Activated CD4-positive, alpha-beta T cell treated with anti-CD3 and anti-CD28 coated beads, Interleukin-2, amount 10 ng/mL, durations not matched to agents 24 days and 14 days (primary cell): ENCODE data around the gene RAB44. TPM values are rescaled to one million over a fixed set of nuclear protein-coding genes. Genes with fewer than 3 reads are reported as not detected.

Source experiments
- DNase-seq: peaks from one replicate; pipeline ENCODE4 v3.0.0; 2022
- H3K27ac Mint-ChIP-seq: one replicate; pipeline ENCODE4 v1.8.0; 2022; ENCODE audit warnings: mild to moderate bottlenecking, mixed read lengths
- H3K27me3 Mint-ChIP-seq: one replicate; pipeline ENCODE4 v1.8.0; 2022; ENCODE audit warnings: mixed read lengths
- H3K36me3 Mint-ChIP-seq: one replicate; pipeline ENCODE4 v1.8.0; 2022; ENCODE audit warnings: low read depth, mild to moderate bottlenecking, mixed read lengths
- H3K4me1 Mint-ChIP-seq: one replicate; pipeline ENCODE4 v1.8.0; 2021; ENCODE audit warnings: mixed read lengths
- H3K4me3 Mint-ChIP-seq: one replicate; pipeline ENCODE4 v1.8.0; 2022; ENCODE audit warnings: mild to moderate bottlenecking, moderate library complexity, mixed read lengths
- H3K9me3 Mint-ChIP-seq: one replicate; pipeline ENCODE4 v1.8.0; 2021; ENCODE audit warnings: mixed read lengths
- intact Hi-C: fragments of 100-400 bp; cut with micrococcal nuclease; formaldehyde crosslinking; loops from one replicate; pipeline ENCODE4 v1.15.1; 2023
- total RNA-seq: library from RNA; stranded (reverse); gene quantifications from 2 replicates; pipeline ENCODE4 v1.2.3, GENCODE V29; 2022

Gene RAB44
- total RNA-seq, 1 donor from 2014 or later: not detected

- H3K27ac Mint-ChIP-seq: peak overlapping the region; percentile 89
- H3K9me3 Mint-ChIP-seq: no peaks in the 10 kb centered on the region
- no peaks in the 10 kb centered on the region for H3K27me3 Mint-ChIP-seq
- peak overlapping the region; percentile 83 for H3K4me3 Mint-ChIP-seq
- peak; percentile 93 for DNase-seq
- peaks cover 73% of the 10 kb centered on the region for H3K4me1 Mint-ChIP-seq
- intact Hi-C loops: loop anchor here (1.0 to 5.0 kb wide), 4 partner anchors 33 to 208 kb away; partner anchors contain the start of gene STK38
- peaks cover 2% of the 10 kb centered on the region for H3K36me3 Mint-ChIP-seq
These were observed 58.1 kb downstream of the RAB44 start for GRCh38 chr6:36755435-36756348.

- peak overlapping the region; percentile 89 for H3K27ac Mint-ChIP-seq
- peaks cover 2% of the 10 kb centered on the region for H3K36me3 Mint-ChIP-seq
- no peaks in the 10 kb centered on the region for H3K9me3 Mint-ChIP-seq
- intact Hi-C loops: loop anchor here (5.0 kb wide), 2 partner anchors 34 to 209 kb away; partner anchors contain the start of gene STK38
- no peaks in the 10 kb centered on the region for H3K27me3 Mint-ChIP-seq
- peak overlapping the region; percentile 83 for H3K4me3 Mint-ChIP-seq
- peaks cover 68% of the 10 kb centered on the region for H3K4me1 Mint-ChIP-seq
- no peak for DNase-seq
These were observed 59.2 kb downstream of the RAB44 start for GRCh38 chr6:36756786-36757185.

GRCh38 chr6:36757206-36757605 is 59.6 kb downstream of the RAB44 start:
- Mint-ChIP-seq H3K4me3 (no peak overlapping the region), H3K27ac (peak overlapping the region; percentile 4), H3K27me3 (no peaks in the 10 kb centered on the region), H3K9me3 (no peaks in the 10 kb centered on the region), H3K36me3 (peaks cover 2% of the 10 kb centered on the region), H3K4me1 (peaks cover 66% of the 10 kb centered on the region)
- intact Hi-C loops: loop anchor here (5.0 kb wide), 2 partner anchors 35 to 210 kb away; partner anchors contain the start of gene STK38
- DNase-seq: peak; percentile 74

GRCh38 chr6:36757943-36758508 is 60.4 kb downstream of the RAB44 start:
- Mint-ChIP-seq H3K9me3 (no peaks in the 10 kb centered on the region), H3K27ac (no peak overlapping the region), H3K36me3 (peaks cover 2% of the 10 kb centered on the region), H3K4me3 (no peak overlapping the region), H3K27me3 (no peaks in the 10 kb centered on the region), H3K4me1 (peaks cover 59% of the 10 kb centered on the region)
- intact Hi-C loops: loop anchor here (5.0 kb wide), 2 partner anchors 36 to 211 kb away; partner anchors contain the start of gene STK38
- no peak for DNase-seq

- Mint-ChIP-seq H3K4me3 (no peak overlapping the region), H3K27ac (peak overlapping the region; percentile 50), H3K36me3 (peaks cover 2% of the 10 kb centered on the region), H3K9me3 (no peaks in the 10 kb centered on the region), H3K27me3 (no peaks in the 10 kb centered on the region), H3K4me1 (peaks cover 53% of the 10 kb centered on the region)
- intact Hi-C loops: loop anchor here (1.0 to 5.0 kb wide), 6 partner anchors 36 to 335 kb away; partner anchors contain the start of gene STK38
- no peak for DNase-seq
These were observed 61.0 kb downstream of the RAB44 start for GRCh38 chr6:36758516-36759147.

- peak; percentile 95 for DNase-seq
- peaks cover 48% of the 10 kb centered on the region for H3K4me1 Mint-ChIP-seq
- no peak overlapping the region for H3K4me3 Mint-ChIP-seq
- peak overlapping the region; percentile 30 for H3K27ac Mint-ChIP-seq
- intact Hi-C loops: loop anchor here (1.0 to 5.0 kb wide), 6 partner anchors 37 to 336 kb away; partner anchors contain the start of gene STK38
- H3K27me3 Mint-ChIP-seq: no peaks in the 10 kb centered on the region
- H3K36me3 Mint-ChIP-seq: peaks cover 2% of the 10 kb centered on the region
- H3K9me3 Mint-ChIP-seq: no peaks in the 10 kb centered on the region
These were observed 61.6 kb downstream of the RAB44 start for GRCh38 chr6:36759148-36759759.

GRCh38 chr6:36760685-36761435 is 63.2 kb downstream of the RAB44 start:
- Mint-ChIP-seq H3K36me3 (no peaks in the 10 kb centered on the region), H3K4me3 (no peak overlapping the region), H3K27ac (no peak overlapping the region), H3K27me3 (no peaks in the 10 kb centered on the region), H3K4me1 (peaks cover 32% of the 10 kb centered on the region), H3K9me3 (no peaks in the 10 kb centered on the region)
- DNase-seq: no peak
- intact Hi-C loops: no loop called here

GRCh38 chr6:36762123-36762522 is 64.5 kb downstream of the RAB44 start:
- Mint-ChIP-seq H3K9me3 (no peaks in the 10 kb centered on the region), H3K27ac (no peak overlapping the region), H3K4me3 (no peak overlapping the region), H3K4me1 (peaks cover 23% of the 10 kb centered on the region), H3K36me3 (no peaks in the 10 kb centered on the region), H3K27me3 (no peaks in the 10 kb centered on the region)
- DNase-seq: no peak
- intact Hi-C loops: no loop called here

GRCh38 chr6:36765190-36765589 is 67.6 kb downstream of the RAB44 start:
- Mint-ChIP-seq H3K9me3 (no peaks in the 10 kb centered on the region), H3K36me3 (no peaks in the 10 kb centered on the region), H3K4me3 (no peak overlapping the region), H3K4me1 (peaks cover 24% of the 10 kb centered on the region), H3K27me3 (no peaks in the 10 kb centered on the region), H3K27ac (no peak overlapping the region)
- intact Hi-C loops: loop anchor here (5.0 kb wide), 1 partner anchor 407 kb away; the partner anchor contains the start of gene PIM1
- DNase-seq: no peak

GRCh38 chr6:36765594-36766398 is 68.2 kb downstream of the RAB44 start:
- Mint-ChIP-seq H3K9me3 (no peaks in the 10 kb centered on the region), H3K27ac (no peak overlapping the region), H3K4me3 (no peak overlapping the region), H3K36me3 (no peaks in the 10 kb centered on the region), H3K4me1 (peaks cover 30% of the 10 kb centered on the region), H3K27me3 (no peaks in the 10 kb centered on the region)
- intact Hi-C loops: loop anchor here (1.0 to 5.0 kb wide), 5 partner anchors 17 to 445 kb away; partner anchors contain the start of gene PIM1
- peak; percentile 96 for DNase-seq

GRCh38 chr6:36766399-36766945 is 68.8 kb downstream of the RAB44 start:
- H3K4me3 Mint-ChIP-seq: no peak overlapping the region
- H3K4me1 Mint-ChIP-seq: peaks cover 37% of the 10 kb centered on the region
- no peaks in the 10 kb centered on the region for H3K27me3 Mint-ChIP-seq
- peak overlapping the region; percentile 43 for H3K27ac Mint-ChIP-seq
- intact Hi-C loops: loop anchor here (1.0 to 5.0 kb wide), 5 partner anchors 16 to 444 kb away; partner anchors contain the start of gene PIM1
- H3K36me3 Mint-ChIP-seq: no peaks in the 10 kb centered on the region
- no peaks in the 10 kb centered on the region for H3K9me3 Mint-ChIP-seq
- DNase-seq: no peak

GRCh38 chr6:36769183-36769675 is 71.6 kb downstream of the RAB44 start:
- peak overlapping the region; percentile 90 for H3K27ac Mint-ChIP-seq
- H3K9me3 Mint-ChIP-seq: no peaks in the 10 kb centered on the region
- DNase-seq: no peak
- peak overlapping the region; percentile 73 for H3K4me3 Mint-ChIP-seq
- intact Hi-C loops: loop anchor here (5.0 kb wide), 1 partner anchor 403 kb away; the partner anchor contains the start of gene PIM1
- H3K36me3 Mint-ChIP-seq: no peaks in the 10 kb centered on the region
- H3K27me3 Mint-ChIP-seq: no peaks in the 10 kb centered on the region
- peaks cover 41% of the 10 kb centered on the region for H3K4me1 Mint-ChIP-seq
